Effector memory CD8-positive, alpha-beta T cell (primary cell): ENCODE measurements around the gene TSFM.
A peak's percentile ranks its signal among the peaks of the same experiment; 100 is the strongest.
"Not testable (repeated sequence)": the region's sequence is repeated elsewhere in the genome, so short reads cannot be mapped to it uniquely, and the experiment has no call there.

Experiments
- ATAC-seq: fragments of 150-1000 bp; cut with Tn5 transposase; replicated peaks from 2 replicates; pipeline ENCODE4 v1.10.0; 2021; ENCODE audit warnings: mild to moderate bottlenecking, moderate library complexity
- DNase-seq, 3 experiments: peaks; one replicate each; pipeline ENCODE4 v3.0.0; 2021
- H3K27ac Mint-ChIP-seq, 2 donors: one replicate each; pipeline ENCODE4 v1.8.0; 2022; ENCODE audit warnings: mild to moderate bottlenecking in 2 of 2, mixed read lengths in 2 of 2, moderate library complexity in 2 of 2
- H3K27me3 Mint-ChIP-seq, 2 donors: one replicate each; pipeline ENCODE4 v1.8.0; 2022; ENCODE audit warnings: mixed read lengths in 2 of 2
- H3K36me3 Mint-ChIP-seq: one replicate; pipeline ENCODE4 v1.8.0; 2022; ENCODE audit warnings: mild to moderate bottlenecking, moderate library complexity, mixed read lengths; ENCODE audit not compliant: insufficient read depth
- H3K4me1 Mint-ChIP-seq, 2 donors: one replicate each; pipeline ENCODE4 v1.8.0; 2022; ENCODE audit warnings: low read depth in 2 of 2, mixed read lengths in 2 of 2
- H3K4me3 Mint-ChIP-seq, 2 donors: one replicate each; pipeline ENCODE4 v1.8.0; 2022; ENCODE audit warnings: mild to moderate bottlenecking in 2 of 2, mixed read lengths in 2 of 2, moderate library complexity in 2 of 2
- H3K9me3 Mint-ChIP-seq, 2 donors: one replicate each; pipeline ENCODE4 v1.8.0; 2022; ENCODE audit warnings: mixed read lengths in 2 of 2

TSFM gene

GRCh38 chr12:57810450-57810849 lies 27.9 kb downstream of the TSFM start:
- H3K36me3 Mint-ChIP-seq, result peaks cover 9% of the 10 kb centered on the region
- DNase-seq, result no peak

GRCh38 chr12:57811028-57811755 lies 28.6 kb downstream of the TSFM start:
- no peak for ATAC-seq
- no peak overlapping the region for H3K4me3 Mint-ChIP-seq
- H3K27ac Mint-ChIP-seq, result no peak overlapping the region
- H3K27me3 Mint-ChIP-seq, result no peaks in the 10 kb centered on the region
- no peaks in the 10 kb centered on the region for H3K4me1 Mint-ChIP-seq
- DNase-seq, result no peak
- H3K9me3 Mint-ChIP-seq, result no peaks in the 10 kb centered on the region
- H3K36me3 Mint-ChIP-seq, result peaks cover 9% of the 10 kb centered on the region

More at GRCh38 chr12:57810450-57810849, 27.9 kb downstream of the TSFM start:
- no peak for ATAC-seq
- Mint-ChIP-seq H3K4me3 (no peak overlapping the region), H3K4me1 (no peaks in the 10 kb centered on the region), H3K27me3 (no peaks in the 10 kb centered on the region), H3K9me3 (no peaks in the 10 kb centered on the region), H3K27ac (no peak overlapping the region)

GRCh38 chr12:57813111-57813970 lies 30.8 kb downstream of the TSFM start:
- Mint-ChIP-seq H3K27ac (no peak overlapping the region), H3K9me3 (no peaks in the 10 kb centered on the region), H3K4me3 (no peak overlapping the region), H3K4me1 (no peaks in the 10 kb centered on the region), H3K27me3 (no peaks in the 10 kb centered on the region), H3K36me3 (peaks cover 2% of the 10 kb centered on the region)
- ATAC-seq, result no peak
- DNase-seq, result no peak

GRCh38 chr12:57813971-57814772 lies 31.6 kb downstream of the TSFM start:
- no peaks in the 10 kb centered on the region for H3K9me3 Mint-ChIP-seq
- no peaks in the 10 kb centered on the region for H3K4me1 Mint-ChIP-seq
- peaks cover 1% of the 10 kb centered on the region for H3K36me3 Mint-ChIP-seq
- ATAC-seq (no peak), DNase-seq (no peak)
- H3K4me3 Mint-ChIP-seq, result no peak overlapping the region
- no peaks in the 10 kb centered on the region for H3K27me3 Mint-ChIP-seq
- H3K27ac Mint-ChIP-seq, result peak overlapping the region; percentile 41 to 49

GRCh38 chr12:57815177-57816000 lies 32.8 kb downstream of the TSFM start:
- Mint-ChIP-seq H3K4me3 (no peak overlapping the region), H3K27ac (no peak overlapping the region), H3K4me1 (no peaks in the 10 kb centered on the region), H3K36me3 (peaks cover 8% of the 10 kb centered on the region), H3K9me3 (no peaks in the 10 kb centered on the region), H3K27me3 (no peaks in the 10 kb centered on the region)
- DNase-seq (no peak), ATAC-seq (no peak)

DNA sequence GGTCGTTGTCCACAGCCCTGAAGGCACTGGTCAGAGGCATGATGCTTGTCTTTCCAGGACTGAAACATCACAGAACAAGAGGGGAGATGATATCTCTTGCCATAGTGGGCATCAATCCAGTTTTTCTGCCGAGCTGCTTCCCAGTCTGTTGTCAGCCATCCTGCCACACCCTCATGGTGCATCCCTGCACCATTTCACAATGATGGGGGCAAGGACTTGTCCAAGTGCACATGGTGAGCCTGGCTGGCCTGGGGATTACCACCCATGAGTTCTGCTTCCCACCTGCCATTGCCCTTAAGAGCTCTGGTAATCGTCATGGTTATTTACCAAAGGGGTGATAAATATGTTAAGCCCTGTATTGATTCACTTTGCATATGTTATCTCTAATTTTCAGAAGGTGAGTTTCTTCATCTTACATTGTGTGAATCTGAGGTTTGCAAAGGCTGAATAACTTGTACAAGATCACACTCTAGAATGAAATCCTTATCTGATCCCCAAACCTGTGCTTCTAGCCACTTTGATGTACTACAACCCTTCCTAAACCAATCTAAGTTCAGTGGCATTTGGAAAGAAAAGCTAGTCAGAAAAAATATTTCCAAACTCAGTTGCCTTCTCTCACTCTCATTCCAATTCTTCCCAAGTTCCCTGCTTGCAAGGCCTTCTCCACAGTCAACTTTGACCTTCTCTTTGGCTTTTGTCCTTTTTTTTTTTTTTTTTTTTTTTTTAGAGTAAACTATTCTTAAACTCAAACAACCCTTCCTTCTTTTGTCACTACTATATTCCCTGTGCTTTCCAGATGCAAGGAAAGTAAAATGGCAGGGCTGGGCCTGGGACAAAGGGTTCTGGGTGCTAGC lies 33.6 kb downstream of the TSFM start:
- ATAC-seq, result no peak
- no peak for DNase-seq
- Mint-ChIP-seq H3K27ac (no peak overlapping the region), H3K36me3 (peaks cover 8% of the 10 kb centered on the region), H3K27me3 (no peaks in the 10 kb centered on the region), H3K4me1 (peaks cover 0 to 2% of the 10 kb centered on the region in 2 donors), H3K9me3 (no peaks in the 10 kb centered on the region), H3K4me3 (no peak overlapping the region)

- H3K9me3 Mint-ChIP-seq, result no peaks in the 10 kb centered on the region
These were observed 34.2 kb downstream of the TSFM start for GRCh38 chr12:57816855-57817151.

DNA sequence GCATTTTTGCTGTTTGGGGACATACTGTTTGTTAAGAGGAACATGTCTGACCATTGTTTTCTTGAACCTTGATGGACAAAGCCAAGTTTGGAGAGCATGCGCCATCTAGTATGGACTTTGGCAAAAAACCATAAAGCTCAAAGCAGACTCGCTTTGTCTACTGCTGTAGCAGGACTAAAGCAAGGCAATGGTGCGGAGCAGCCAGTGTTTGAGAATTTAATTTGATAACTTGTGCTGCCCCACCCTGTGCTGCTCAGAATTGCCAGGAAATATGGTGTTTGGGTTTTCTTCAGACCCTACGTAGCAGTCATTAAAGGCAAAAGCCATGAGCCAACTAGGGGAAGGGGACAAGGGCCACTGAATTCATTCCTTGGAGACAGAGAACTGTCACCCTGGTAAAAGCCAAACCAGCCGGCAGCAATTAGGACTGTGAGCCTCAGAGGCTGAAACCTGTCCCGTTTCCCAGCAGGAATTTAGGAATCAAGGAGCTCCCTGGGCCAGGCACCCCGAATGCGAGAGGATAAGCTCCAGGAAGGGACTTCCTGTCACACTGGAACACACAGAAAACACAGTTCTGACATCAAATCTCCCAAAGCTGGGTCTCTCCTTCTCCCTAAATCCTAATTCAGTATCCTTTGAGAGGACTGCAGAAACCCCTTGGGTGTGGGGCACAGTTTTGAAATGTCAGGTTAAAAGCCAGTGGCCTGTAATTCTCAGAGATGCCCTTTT lies 34.8 kb downstream of the TSFM start:
- H3K4me3 Mint-ChIP-seq, result no peak overlapping the region
- H3K9me3 Mint-ChIP-seq, result no peaks in the 10 kb centered on the region
- H3K36me3 Mint-ChIP-seq, result peaks cover 13% of the 10 kb centered on the region
- H3K4me1 Mint-ChIP-seq, result peaks cover 0 to 2% of the 10 kb centered on the region in 2 donors
- ATAC-seq (no peak), DNase-seq (no peak)
- H3K27me3 Mint-ChIP-seq, result no peaks in the 10 kb centered on the region
- H3K27ac Mint-ChIP-seq, result no peak overlapping the region

More at GRCh38 chr12:57816855-57817151, 34.2 kb downstream of the TSFM start:
- Mint-ChIP-seq H3K36me3 (peaks cover 8% of the 10 kb centered on the region), H3K27ac (no peak overlapping the region), H3K4me3 (no peak overlapping the region), H3K4me1 (peaks cover 0 to 2% of the 10 kb centered on the region in 2 donors), H3K27me3 (no peaks in the 10 kb centered on the region)
- DNase-seq, result no peak
- ATAC-seq, result no peak

- H3K4me1 Mint-ChIP-seq, DNase-seq, H3K9me3 Mint-ChIP-seq, H3K27me3 Mint-ChIP-seq, H3K4me3 Mint-ChIP-seq, ATAC-seq, H3K27ac Mint-ChIP-seq: not testable (repeated sequence)
- peaks cover 18% of the 10 kb centered on the region for H3K36me3 Mint-ChIP-seq
These were observed 35.4 kb downstream of the TSFM start for GRCh38 chr12:57817990-57818331.

GRCh38 chr12:57820119-57820518 lies 37.5 kb downstream of the TSFM start:
- not testable (repeated sequence) for H3K27me3 Mint-ChIP-seq, H3K4me3 Mint-ChIP-seq, H3K9me3 Mint-ChIP-seq, H3K27ac Mint-ChIP-seq, DNase-seq, ATAC-seq, H3K4me1 Mint-ChIP-seq
- peaks cover 31% of the 10 kb centered on the region for H3K36me3 Mint-ChIP-seq

GRCh38 chr12:57821015-57821414 lies 38.4 kb downstream of the TSFM start:
- Mint-ChIP-seq H3K36me3 (peaks cover 35% of the 10 kb centered on the region), H3K27ac (peak overlapping the region; percentile 76 to 84)
- H3K9me3 Mint-ChIP-seq, ATAC-seq, H3K4me3 Mint-ChIP-seq, DNase-seq, H3K27me3 Mint-ChIP-seq, H3K4me1 Mint-ChIP-seq: not testable (repeated sequence)
